Ureter (tissue), 1 donor: Measurements from ENCODE around the gene ALG5. TPM values are rescaled to one million over a fixed set of nuclear protein-coding genes. Genes with fewer than 3 reads are reported as not detected.

Experiments used
- DNase-seq: peaks from one replicate; pipeline ENCODE4 v3.0.0-alpha.2; 2020; ENCODE audit warnings: low spot score
- total RNA-seq: library from RNA; stranded (reverse); gene quantifications from one replicate; pipeline ENCODE4 v1.2.4, GENCODE V29; 2023
- donor health status: DM: yes; HTN: yes; CAD: no.

The ALG5 gene
- total RNA-seq, 1 donor from 2014 or later = 40.7 TPM

DNA sequence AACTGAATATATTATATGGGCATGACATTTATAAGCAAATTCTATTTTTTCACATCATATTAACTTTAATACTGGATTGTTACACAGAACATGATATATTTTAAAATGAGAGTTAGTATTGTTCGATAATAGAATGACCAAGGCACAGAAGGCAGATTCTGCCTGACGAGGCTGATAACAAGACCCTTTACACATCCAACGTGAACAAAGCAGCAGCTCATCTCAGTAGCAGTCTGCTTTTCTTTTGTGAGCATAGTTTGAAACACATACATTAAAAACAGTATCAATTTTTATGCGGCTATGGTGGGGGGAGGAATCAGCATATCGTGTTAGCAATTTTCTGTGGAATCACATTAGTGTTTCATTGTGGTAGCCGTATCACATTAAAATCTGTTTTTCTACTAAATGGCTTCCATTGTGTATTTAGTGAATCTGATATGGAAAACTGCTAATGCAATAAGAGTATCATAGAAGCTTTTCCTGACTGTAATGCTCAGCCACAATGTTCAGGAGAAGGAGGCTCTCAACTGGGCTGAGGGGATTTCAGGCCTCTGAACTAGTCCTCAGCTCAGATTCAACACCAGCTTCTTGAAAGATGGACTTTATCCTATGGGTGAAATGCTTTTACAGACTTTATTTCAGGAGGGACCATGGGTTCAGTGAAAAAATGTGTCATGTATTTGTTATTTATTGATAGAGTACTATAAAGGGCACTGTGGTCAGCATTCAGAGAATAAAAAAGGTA lies 83.1 kb downstream of the ALG5 start:
- no peak for DNase-seq

DNA sequence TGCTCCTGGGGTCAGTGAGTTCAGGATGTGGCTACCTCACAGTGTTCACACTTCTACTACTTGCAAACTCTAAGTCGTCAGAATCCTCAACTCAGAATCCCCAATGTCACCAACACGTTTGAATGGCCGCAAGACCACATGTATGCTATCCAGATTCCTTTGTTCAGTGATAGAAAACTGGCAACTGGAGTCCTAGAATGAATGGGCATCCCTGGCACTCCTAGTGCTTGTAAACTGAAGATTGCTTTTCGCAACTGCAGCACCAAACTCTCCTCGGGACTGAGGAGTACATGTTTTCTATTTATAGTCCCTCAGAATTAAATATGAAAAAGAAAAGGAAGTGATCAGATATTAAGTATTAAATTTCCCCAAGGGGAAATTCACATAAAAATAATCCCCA lies 84.0 kb downstream of the ALG5 start:
- DNase-seq = no peak

DNA sequence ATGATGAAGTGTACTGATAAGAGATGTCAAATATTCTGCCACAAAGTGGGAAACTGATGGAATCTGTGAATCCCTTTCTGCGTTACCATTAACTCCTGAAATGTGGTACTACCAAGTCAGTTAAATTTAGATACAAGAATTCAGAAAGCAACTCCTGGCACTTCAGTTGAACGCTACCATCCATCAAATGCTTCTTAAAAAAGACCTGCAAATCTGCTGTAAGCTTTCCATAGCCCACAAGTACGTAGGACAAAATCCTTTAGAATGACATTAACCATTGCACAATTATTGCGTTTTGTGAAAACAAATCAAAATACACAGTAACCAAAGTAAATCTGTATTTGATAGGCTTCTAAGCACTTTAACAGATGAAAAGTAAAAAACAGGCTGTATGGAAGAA lies 84.5 kb downstream of the ALG5 start:
- DNase-seq = no peak

DNA sequence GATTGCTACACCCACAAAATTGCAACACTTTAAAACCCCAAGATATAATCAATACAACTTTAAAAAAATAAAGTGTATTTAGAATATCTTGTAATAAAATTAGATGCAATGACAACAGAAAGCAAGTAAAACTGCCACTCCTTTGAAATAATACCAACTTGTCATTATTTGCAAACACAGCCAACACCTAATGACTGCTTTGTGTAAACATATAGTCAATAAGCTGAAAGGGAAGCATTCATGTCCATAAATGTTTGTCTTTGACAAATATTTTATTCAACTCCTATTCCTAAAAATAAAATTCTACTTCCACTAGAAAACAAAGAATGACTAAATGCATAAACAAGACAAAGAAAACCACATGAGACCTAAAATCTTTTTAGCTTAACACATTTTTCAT lies 85.7 kb downstream of the ALG5 start:
- DNase-seq = no peak

DNA sequence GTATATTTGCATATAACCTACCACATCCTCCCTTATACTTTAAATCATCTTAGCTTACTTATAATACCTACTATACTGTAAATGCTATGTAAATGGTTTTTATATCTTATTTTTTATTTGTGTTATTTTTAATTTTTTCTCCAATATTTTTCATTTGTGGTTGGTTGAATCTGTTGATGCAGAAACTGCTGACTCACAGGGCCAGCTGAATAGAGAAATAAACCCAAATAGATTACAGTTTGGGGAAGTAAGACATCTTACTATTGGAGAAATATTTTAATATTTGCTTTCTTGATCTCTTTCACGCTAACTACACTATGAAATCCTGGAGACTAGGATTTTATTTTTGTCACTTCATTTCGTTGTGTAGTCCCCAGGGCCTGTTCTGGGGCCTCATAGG lies 86.2 kb downstream of the ALG5 start:
- DNase-seq = no peak

DNA sequence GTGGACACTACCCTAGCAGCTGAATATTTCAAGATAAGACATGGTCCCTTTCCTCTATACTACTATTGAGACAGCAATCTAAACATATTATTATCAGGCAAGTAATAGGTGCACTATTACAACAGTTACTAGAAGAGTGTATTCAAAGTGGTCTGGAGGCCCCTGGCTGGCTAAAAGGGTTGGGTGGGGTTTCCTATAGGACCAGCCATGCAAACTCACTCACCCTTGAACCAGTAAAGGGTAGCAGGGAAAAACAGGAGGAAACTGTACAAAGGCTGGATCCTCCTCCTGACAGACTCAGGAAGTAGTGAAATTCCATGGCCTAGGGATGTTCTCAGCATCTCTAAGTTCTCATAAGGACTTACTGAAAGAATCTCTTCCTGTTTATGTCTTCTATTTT lies 86.8 kb downstream of the ALG5 start:
- DNase-seq = no peak

DNA sequence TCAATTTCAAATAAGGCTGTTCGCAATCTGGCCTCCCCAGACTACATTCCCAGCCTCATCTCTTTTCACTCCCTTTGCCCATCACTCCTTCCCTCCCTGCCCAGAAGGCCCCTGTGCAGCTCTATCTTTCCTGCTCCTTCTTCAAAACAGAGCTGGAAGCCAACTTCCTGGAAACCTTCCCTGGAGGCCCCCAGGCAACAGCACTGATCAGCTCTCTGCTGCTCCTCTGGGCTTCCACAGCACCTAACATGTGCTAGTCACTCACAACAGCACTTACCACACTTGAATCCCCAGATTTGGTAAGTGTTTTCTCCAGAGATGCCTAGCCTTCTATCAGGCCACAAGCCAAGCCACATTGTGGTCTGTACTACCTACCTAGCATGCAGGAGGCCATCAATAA lies 88.6 kb downstream of the ALG5 start:
- no peak for DNase-seq

DNA sequence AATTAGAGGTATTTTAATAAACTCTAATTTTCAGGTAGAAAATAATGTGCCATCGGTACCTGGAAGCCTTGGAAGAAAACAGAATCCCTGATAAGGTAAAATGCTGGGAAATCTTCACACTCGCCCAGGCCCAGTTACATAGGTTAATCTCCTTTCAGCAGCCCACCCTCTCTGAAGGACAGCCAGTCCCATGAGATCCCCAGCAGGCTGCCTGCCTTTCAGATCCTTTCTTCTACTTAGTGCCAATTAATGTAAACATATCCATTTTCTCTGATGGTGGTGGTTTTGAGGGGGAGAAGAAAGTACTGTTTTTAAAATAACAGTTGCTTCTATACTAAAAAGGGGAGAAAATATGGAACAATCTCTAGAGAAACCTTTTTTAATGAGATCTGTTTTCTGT lies 91.3 kb downstream of the ALG5 start:
- DNase-seq = no peak

DNA sequence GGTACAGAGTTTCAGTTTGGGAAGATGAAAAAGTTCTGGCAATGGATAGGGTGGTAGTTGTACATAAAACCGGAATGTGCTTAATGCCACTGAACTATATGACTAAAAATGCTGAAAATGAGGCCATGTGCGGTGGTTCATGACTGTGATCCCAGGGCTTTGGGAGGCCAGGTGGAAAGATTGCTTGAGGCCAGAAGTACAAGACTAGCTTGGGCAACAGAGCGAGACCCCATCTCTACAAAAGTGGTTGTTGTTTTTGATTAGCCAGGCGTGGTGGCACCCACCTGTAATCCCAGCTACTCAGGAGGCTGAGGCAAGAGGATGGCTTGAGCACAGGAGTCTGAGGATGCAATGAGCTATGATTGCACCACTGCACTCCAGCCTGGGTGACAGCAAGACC lies 91.9 kb downstream of the ALG5 start:
- DNase-seq = no peak

DNA sequence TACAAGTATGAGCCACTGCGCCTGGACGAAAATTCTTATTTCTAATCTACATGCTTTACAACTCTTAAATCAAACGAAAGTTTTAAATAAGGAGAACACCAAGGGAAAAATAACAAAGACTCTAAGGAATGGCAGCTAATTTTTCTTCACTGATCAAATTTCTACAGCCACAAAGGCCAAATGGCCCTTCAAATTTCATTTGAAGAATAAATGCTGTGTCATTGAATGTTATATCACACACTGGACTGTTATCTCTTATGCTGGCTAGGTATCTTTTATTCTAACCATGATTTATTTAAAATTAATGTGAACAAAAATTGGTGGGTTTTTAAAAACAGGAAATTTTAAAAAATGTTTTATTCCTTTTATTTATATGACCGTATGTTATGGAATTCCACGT lies 93.2 kb downstream of the ALG5 start:
- DNase-seq = no peak

DNA sequence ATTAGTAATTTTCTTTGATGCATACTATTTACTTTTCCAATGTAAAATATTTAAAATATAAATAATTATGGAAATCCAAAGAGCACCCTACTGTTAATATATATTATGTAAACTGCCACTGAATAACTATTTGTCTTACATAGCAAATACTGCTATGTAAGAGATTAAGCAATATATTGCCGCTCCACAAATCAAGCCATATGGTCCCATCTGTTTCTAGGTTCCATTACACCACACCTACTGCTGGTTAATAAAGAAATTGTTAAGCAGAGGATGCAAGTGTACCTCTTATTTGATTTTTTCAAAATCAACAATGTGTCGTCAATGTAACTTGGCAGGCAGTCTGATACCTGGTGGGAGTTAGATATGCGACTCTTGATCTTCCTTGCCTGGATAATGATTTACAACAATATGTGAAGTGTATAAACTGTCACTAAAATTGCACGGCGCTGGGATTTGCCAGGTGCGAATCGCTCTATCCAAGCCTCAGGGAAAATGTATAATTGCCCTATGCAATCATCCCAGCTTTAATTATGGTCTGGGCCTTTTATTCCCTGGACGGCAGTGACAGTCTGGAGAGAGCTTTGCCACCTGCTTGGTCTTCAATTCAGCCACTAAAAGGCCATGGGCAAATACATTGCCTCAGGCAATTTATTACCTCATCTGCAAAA lies 95.1 kb downstream of the ALG5 start:
- DNase-seq = no peak

Other genes with a start within 250 kb of the ALG5 start
- 8.3 TPM for gene RFXAP, start 180.1 kb downstream of the ALG5 start, total RNA-seq
- gene SMAD9, start 79.1 kb downstream of the ALG5 start, total RNA-seq = 13.8 TPM
- 44.1 TPM for gene EXOSC8, start 1.4 kb upstream of the ALG5 start, total RNA-seq
- gene SUPT20H, start 60.3 kb upstream of the ALG5 start, total RNA-seq = 100.0 TPM
- gene CSNK1A1L, start 106.3 kb upstream of the ALG5 start, total RNA-seq = not detected